ENCODE data around the gene KCTD16.

Gene KCTD16

GRCh38 chr5:144460600-144460999 is 289.9 kb downstream of the KCTD16 start:
- DNase-seq (ENCODE audit: low spot score): no peak

GRCh38 chr5:144462577-144462976 is 291.9 kb downstream of the KCTD16 start:
- no peak for DNase-seq (ENCODE audit: low spot score)

GRCh38 chr5:144463481-144464223 is 293.0 kb downstream of the KCTD16 start:
- no peak for DNase-seq (ENCODE audit: low spot score)

DNA sequence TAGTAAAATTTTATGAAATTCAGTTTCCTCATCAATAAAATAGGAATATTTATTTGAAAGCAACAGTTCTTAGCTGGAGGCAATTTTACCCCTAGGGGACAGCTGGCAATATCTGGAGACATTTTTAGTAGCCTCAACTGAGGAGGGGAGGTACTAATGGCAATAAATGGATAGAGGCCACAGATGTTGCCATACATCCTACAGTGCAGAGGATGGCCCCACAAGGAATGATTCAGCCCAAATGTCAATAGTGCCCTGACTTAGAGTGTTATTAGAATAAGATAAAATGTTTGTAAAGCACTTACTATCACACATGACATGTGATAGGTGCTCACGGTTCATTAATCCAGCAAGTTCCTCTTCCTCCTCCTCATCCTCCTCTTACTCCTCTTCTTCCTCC is 293.6 kb downstream of the KCTD16 start:
- no peak for DNase-seq (ENCODE audit: low spot score)

- no peak for DNase-seq (ENCODE audit: low spot score)
Measured at GRCh38 chr5:144465441-144465840, 294.8 kb downstream of the KCTD16 start.

DNA sequence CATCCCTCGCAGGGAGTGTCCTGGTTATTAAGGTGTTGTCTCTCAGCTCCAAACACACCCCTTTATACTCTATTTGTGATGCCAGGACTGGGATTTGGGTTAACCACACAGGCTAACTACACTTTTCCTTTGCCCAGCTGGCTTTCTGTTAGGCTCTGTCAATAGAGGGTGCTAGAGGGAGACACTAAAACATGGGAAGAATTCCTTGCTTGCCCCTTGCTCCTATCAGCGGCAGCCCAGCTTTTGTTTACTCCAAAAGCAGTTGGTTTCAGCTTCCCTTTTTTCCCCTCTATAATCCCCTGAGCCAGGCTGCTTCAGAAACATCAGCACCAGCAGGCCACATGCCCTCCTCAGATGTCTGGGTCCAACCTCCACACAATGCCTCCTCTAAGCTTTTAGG is 297.1 kb downstream of the KCTD16 start:
- no peak for DNase-seq (ENCODE audit: low spot score)

DNA sequence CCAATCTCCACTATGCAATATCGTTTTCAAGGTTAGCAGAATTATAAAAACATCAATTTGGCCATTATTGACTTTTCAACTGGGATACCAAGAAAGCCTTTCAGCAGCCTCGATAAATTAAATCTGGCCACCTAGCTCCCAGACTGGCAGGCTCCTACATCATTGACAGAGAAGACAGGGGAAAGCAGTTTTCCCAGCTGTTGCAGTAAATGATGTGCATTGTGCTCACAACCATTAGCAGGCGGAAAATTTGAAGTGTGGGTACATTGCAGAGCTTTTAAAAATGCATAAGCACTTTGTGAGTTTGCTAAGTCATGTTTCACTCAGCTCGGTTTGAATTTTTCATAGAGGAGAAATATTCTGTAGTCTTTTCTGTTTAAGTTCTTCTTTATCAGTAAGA is 297.9 kb downstream of the KCTD16 start:
- no peak for DNase-seq (ENCODE audit: low spot score)

DNA sequence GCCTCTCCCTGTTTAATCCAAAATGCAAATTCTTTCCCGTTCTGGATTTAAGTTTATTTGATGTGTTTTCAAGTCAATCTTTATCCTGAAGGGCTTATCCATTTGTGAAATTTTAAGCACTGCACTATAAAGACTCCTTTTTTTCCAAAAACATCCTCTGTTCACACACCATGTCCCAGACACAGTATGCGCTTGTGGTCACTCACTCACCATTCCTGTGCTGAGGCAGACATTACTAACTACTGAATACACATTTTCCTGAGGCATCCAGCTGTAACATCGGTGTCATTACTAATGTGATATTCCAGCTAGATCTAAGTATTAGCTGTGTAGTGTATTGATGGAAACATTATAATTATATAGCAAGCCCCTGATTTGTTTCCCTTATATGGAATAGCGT is 298.4 kb downstream of the KCTD16 start:
- DNase-seq (ENCODE audit: low spot score): no peak

- no peak for DNase-seq (ENCODE audit: low spot score)
Measured at GRCh38 chr5:144472221-144472620, 301.5 kb downstream of the KCTD16 start.

DNA sequence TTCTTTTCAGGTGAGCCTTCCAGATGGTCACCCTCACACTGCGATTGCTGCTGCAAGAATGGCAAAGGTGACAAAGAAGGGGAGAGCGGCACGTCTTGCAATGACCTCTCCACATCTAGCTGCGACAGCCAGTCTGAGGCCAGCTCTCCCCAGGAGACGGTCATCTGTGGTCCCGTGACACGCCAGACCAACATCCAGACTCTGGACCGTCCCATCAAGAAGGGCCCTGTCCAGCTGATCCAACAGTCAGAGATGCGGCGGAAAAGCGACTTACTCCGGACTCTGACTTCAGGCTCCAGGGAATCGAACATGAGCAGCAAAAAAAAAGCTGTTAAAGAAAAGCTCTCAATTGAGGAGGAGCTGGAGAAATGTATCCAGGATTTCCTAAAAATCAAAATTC is 303.0 kb downstream of the KCTD16 start:
- DNase-seq (ENCODE audit: low spot score): no peak

- DNase-seq (ENCODE audit: low spot score): no peak
Measured at GRCh38 chr5:144478565-144478964, 307.9 kb downstream of the KCTD16 start.

DNA sequence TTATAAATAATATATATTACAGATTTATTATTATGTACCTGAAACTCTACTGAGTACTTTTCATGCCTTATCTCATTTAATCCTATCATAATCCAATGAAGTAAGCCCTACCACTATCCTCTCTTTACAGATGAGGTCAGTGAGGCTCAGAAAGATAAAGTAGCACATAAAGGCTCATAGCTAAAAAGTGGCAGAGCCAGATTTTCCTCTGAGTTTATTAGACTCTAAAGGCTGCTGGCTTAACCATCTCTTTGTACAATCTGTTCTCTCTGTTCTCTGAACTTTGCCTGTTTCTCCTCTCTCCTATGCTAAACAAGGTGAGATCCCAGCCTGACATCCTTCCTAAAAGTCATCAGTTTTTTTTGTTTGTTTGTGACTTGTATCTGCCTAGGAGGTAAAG is 311.2 kb downstream of the KCTD16 start:
- no peak for DNase-seq (ENCODE audit: low spot score)

GRCh38 chr5:144484124-144484897 is 313.6 kb downstream of the KCTD16 start:
- no peak for DNase-seq (ENCODE audit: low spot score)

- DNase-seq (ENCODE audit: low spot score): no peak
Measured at GRCh38 chr5:144485540-144485939, 314.9 kb downstream of the KCTD16 start.

- no peak for DNase-seq (ENCODE audit: low spot score)
Measured at GRCh38 chr5:144487207-144487606, 316.5 kb downstream of the KCTD16 start.

DNA sequence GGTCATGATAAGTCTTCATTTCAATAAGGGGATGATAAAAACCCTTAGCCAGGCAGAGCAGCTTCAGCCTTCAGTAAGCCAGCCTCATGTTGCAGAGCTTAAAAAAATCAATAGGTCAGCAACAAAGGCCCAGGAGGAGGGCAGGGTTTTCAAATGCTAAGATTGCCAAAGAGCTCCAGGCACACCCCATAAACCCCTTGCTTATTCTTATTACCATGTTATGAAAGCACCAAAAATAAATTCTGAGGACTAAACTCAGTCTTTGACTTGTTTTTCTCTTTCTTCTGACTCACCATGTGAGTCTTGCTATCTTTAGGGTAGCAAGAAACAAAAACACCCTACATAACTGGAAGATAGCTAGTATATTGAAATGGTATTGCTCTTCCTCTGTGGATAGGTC is 317.1 kb downstream of the KCTD16 start:
- DNase-seq (ENCODE audit: low spot score): no peak

DNA sequence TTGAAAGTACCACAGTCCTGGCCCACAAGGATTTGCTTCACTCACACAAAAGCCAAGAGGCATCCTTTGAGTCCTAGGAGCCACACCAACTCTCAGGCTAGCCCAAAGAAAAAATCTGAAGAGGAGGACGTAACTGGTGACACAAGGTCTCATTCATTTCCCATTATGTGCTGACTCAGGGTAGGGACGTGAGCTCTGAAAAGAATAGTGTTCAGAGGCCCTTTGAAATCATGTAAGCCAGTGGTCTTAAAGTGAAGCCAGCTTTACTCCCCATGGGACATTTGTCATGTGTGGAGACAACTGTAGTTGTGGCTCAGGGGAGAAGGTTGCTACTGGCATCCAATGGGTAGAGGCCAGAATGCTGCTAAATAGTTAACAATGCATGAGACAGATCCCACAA is 332.4 kb downstream of the KCTD16 start:
- no peak for DNase-seq (ENCODE audit: low spot score)

- no peak for DNase-seq (ENCODE audit: low spot score)
Measured at GRCh38 chr5:144504929-144505577, 334.4 kb downstream of the KCTD16 start.

- DNase-seq (ENCODE audit: low spot score): no peak
Measured at GRCh38 chr5:144510845-144511579, 340.3 kb downstream of the KCTD16 start.

DNA sequence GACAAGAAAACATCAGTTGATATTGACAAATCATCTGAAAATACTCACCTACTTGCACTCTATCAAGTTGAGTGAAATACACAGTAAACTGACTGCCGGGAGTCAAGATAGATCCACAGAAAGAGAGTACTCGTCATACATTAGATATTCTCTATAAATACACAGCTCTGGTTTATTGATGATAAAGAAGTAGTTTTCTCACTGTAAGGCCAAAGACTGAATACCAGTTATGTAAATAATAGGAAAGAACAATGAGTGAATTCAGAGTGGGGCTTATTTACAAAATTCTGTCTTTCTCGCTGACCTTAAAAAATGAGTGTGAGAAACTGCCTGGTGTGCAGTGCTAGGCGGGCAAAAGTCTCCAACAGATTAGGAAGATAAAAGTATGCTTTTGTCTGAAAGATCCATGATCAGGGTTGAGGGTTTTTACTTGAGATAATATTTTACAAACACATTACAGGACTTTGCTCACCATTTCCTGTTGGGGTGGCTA is 341.0 kb downstream of the KCTD16 start:
- no peak for DNase-seq (ENCODE audit: low spot score)

- no peak for DNase-seq (ENCODE audit: low spot score)
Measured at GRCh38 chr5:144522698-144523097, 352.0 kb downstream of the KCTD16 start.

GRCh38 chr5:144525000-144525399 is 354.3 kb downstream of the KCTD16 start:
- DNase-seq (ENCODE audit: low spot score): no peak
